Body of pancreas (tissue), 4 donors: Measurements from ENCODE around the gene TNRC6C.

ENCODE experiments used
- POLR2A ChIP-seq, 3 donors: fragments of 450-650 bp; IDR thresholded peaks; one replicate each; pipeline ENCODE4 v1.6.1; 2016; ENCODE audit warnings: antibody characterized with exemption in 3 of 3, mild to moderate bottlenecking in 2 of 3
- TF ChIP-seq, protein P1 (sequence below), 7 experiments: fragments of 450-650 bp in 4 of 7; fragments of 200-600 bp in 3 of 7; sonication (generic) in 3 of 7; IDR thresholded peaks; one replicate each; pipeline ENCODE4 v1.5.1; 2016 to 2019; ENCODE audit warnings: antibody characterized with exemption in 7 of 7

DNA sequence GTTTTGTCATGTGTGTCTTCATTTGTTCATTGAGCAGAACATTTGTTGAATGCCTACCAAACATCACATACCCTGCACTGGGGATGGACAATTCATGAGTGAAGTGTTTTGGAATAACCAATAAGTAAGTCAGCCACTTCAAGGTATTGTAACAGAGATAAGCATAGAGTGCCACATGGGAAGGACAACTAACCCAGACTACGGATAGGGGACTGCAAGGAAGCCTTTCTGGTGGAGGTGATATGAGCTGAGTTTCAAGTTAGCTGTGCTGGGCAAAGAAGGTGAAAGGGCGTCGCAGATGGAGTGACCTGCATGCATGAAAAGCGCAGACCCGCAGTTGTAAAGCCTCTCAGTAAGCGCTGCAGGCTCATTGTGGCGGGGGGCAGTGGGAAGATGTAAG is 78.8 kb downstream of the TNRC6C start:
- TF ChIP-seq, protein P1, sequence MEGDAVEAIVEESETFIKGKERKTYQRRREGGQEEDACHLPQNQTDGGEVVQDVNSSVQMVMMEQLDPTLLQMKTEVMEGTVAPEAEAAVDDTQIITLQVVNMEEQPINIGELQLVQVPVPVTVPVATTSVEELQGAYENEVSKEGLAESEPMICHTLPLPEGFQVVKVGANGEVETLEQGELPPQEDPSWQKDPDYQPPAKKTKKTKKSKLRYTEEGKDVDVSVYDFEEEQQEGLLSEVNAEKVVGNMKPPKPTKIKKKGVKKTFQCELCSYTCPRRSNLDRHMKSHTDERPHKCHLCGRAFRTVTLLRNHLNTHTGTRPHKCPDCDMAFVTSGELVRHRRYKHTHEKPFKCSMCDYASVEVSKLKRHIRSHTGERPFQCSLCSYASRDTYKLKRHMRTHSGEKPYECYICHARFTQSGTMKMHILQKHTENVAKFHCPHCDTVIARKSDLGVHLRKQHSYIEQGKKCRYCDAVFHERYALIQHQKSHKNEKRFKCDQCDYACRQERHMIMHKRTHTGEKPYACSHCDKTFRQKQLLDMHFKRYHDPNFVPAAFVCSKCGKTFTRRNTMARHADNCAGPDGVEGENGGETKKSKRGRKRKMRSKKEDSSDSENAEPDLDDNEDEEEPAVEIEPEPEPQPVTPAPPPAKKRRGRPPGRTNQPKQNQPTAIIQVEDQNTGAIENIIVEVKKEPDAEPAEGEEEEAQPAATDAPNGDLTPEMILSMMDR (IDR thresholded peaks at IDR 0.05) = no peak
- TF ChIP-seq POLR2A (IDR thresholded peaks at IDR 0.05) = no peak
